Karpas-422 (cell line): Measurements from ENCODE around the gene HDAC1. TPM values are rescaled to one million over a fixed set of nuclear protein-coding genes. Genes with fewer than 3 reads are reported as not detected.
A peak's percentile ranks its signal among the peaks of the same experiment; 100 is the strongest.
"Not testable (repeated sequence)": the region's sequence is repeated elsewhere in the genome, so short reads cannot be mapped to it uniquely, and the experiment has no call there.

Source experiments
- DNase-seq: peaks from one replicate; pipeline ENCODE4 v3.0.0-alpha.2; 2015
- H2AFZ ChIP-seq: fragments of 200-600 bp; sonication (generic); 2 replicates; pipeline ENCODE4 v1.6.1; 2014; ENCODE audit warnings: antibody characterized with exemption, low read length, mixed read lengths
- H3K27ac ChIP-seq: fragments of 200-600 bp; sonication (generic); 2 replicates; pipeline ENCODE4 v1.5.1; 2014; ENCODE audit warnings: mild to moderate bottlenecking, low read length, moderate library complexity
- H3K27me3 ChIP-seq: fragments of 200-600 bp; sonication (generic); 2 replicates; pipeline ENCODE4 v1.6.1; 2014; ENCODE audit warnings: low read length, mixed read lengths
- H3K36me3 ChIP-seq: fragments of 200-600 bp; sonication (generic); 2 replicates; pipeline ENCODE4 v1.6.1; 2014; ENCODE audit warnings: low read length, mixed read lengths; ENCODE audit not compliant: insufficient read depth
- H3K4me1 ChIP-seq: fragments of 200-600 bp; sonication (generic); 2 replicates; pipeline ENCODE4 v1.6.1; 2014; ENCODE audit warnings: mild to moderate bottlenecking, low read length, mixed read lengths
- H3K4me2 ChIP-seq: fragments of 200-600 bp; sonication (generic); 2 replicates; pipeline ENCODE4 v1.6.1; 2014; ENCODE audit warnings: low read length, low read depth, mild to moderate bottlenecking; ENCODE audit not compliant: poor library complexity, severe bottlenecking
- H3K4me3 ChIP-seq: fragments of 200-600 bp; sonication (generic); 2 replicates; pipeline ENCODE4 v1.5.1; 2014; ENCODE audit warnings: mild to moderate bottlenecking, antibody characterized with exemption, low read length, mixed read lengths
- H3K79me2 ChIP-seq: fragments of 200-600 bp; sonication (generic); 2 replicates; pipeline ENCODE4 v1.6.1; 2014; ENCODE audit warnings: mild to moderate bottlenecking, low read length, mixed read lengths
- H3K9ac ChIP-seq: fragments of 200-600 bp; sonication (generic); 2 replicates; pipeline ENCODE4 v1.6.0; 2014; ENCODE audit warnings: low read length
- H3K9me2 ChIP-seq: fragments of 200-600 bp; sonication (generic), shearing (Covaris generic); replicated peaks from 2 replicates; pipeline ENCODE4 v1.6.0; 2014; ENCODE audit warnings: mild to moderate bottlenecking, low read length, moderate library complexity; ENCODE audit not compliant: insufficient read depth
- H3K9me3 ChIP-seq: fragments of 300-700, 200-600 bp; sonication (generic); 2 replicates; pipeline ENCODE4 v1.6.1; 2014; ENCODE audit warnings: low read length, mixed read lengths
- H4K20me1 ChIP-seq: fragments of 200-600 bp; sonication (generic); 2 replicates; pipeline ENCODE4 v1.6.1; 2014; ENCODE audit warnings: mild to moderate bottlenecking, antibody characterized with exemption, low read length, low read depth; ENCODE audit not compliant: insufficient read depth
- total RNA-seq: library from RNA; depleted of rRNA; stranded (reverse); fragments of >200 nt; shearing (Covaris generic); gene quantifications from 2 replicates; pipeline ENCODE4 v1.2.3, GENCODE V29; 2014; ENCODE audit warnings: low replicate concordance

The HDAC1 gene
- total RNA-seq, 1 experiment from 2014 or later: 201 TPM

DNA sequence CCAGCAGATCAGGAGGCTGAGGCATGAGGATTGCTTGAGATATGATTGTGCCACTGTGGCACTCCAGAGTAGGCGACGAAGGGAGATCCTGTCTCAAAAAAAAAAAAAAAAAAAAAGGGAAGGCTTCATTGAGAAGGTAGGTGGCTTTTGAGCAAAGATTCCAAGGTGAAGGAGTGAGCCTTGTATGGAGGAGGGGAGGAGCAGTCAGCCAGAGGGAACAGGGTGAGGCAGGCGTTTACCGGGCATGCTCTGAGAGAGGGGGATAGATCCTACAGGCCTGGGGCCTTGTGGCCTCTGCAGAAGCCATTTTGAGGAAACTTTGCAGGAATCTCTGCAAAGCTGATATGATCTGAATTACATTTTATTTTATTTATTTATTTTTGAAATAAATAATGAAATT is 5.1 kb upstream of the HDAC1 start:
- no peak for DNase-seq
- Histone ChIP-seq H3K79me2 (no peaks in the 10 kb centered on the region), H3K4me2 (no peak overlapping the region), H3K9me2 (no peaks in the 10 kb centered on the region), H3K9ac (no peak overlapping the region), H3K4me3 (no peak overlapping the region), H3K27me3 (no peaks in the 10 kb centered on the region), H3K4me1 (peaks cover 15% of the 10 kb centered on the region), H3K36me3 (no peaks in the 10 kb centered on the region), H3K27ac (no peak overlapping the region), H4K20me1 (no peaks in the 10 kb centered on the region), H3K9me3 (no peaks in the 10 kb centered on the region), H2AFZ (no peak overlapping the region)

DNA sequence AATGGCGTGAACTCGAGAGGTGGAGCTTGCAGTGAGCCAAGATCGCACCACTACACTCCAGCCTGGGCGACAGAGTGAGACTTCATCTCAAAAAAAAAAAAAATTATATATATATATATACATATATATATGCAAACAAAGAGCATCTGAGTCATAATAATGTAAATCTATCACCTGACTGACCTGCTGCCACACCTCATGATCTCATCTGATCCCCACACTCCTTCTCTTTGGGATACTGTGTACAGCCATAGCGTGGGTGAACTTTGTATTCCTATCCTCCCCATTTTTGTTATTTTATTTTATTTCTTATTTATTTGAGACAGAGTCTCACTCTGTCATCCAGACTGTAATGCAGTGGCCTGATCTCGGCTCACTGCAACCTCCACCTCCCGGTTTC is 2.6 kb upstream of the HDAC1 start:
- H3K4me1 ChIP-seq: peaks cover 26% of the 10 kb centered on the region
- H3K27ac ChIP-seq: no peak overlapping the region
- H3K9me3 ChIP-seq: no peaks in the 10 kb centered on the region
- DNase-seq: no peak
- H3K27me3 ChIP-seq: no peaks in the 10 kb centered on the region
- H3K79me2 ChIP-seq: peaks cover 23% of the 10 kb centered on the region
- no peak overlapping the region for H2AFZ ChIP-seq
- H3K36me3 ChIP-seq: peaks cover 3% of the 10 kb centered on the region; the same call in 1 of the 2 replicates
- no peaks in the 10 kb centered on the region for H4K20me1 ChIP-seq
- no peak overlapping the region for H3K4me3 ChIP-seq
- H3K4me2 ChIP-seq: no peak overlapping the region
- no peaks in the 10 kb centered on the region for H3K9me2 ChIP-seq
- no peak overlapping the region for H3K9ac ChIP-seq

DNA sequence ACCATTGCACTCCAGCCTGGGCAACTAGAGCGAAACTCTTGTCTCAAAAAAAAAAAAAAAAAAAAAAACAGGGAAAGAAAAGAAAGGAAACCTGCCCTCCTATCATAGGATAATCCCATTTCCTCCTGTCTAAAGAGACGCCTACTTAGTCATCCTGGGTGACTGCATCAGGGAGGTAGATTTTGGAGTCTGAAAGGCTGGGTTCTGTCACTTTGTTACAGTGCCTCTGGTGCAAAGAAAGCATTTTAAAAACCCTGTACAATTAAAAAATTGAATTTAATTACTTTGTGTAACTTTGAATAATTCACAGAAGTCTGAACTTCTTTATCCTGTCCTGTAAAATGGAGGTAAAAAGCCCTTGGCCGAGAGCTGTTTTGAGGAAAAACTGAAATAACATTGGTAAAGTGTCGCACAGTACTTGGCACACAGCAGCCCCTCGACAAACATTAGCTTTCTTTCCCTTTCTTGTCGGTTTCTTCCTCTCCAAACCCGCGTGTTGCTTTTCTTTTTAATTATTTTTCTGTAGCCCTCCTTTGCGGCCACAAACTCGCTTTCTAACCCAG is 657 bp upstream of the HDAC1 start:
- Histone ChIP-seq H3K79me2 (peaks cover 43% of the 10 kb centered on the region), H4K20me1 (peaks cover 14% of the 10 kb centered on the region), H3K9me3 (no peaks in the 10 kb centered on the region), H2AFZ (peak overlapping the region; percentile 69; the same call in 1 of the 2 replicates), H3K9ac (peak overlapping the region; percentile 78), H3K36me3 (peaks cover 18% of the 10 kb centered on the region; the same call in 1 of the 2 replicates), H3K4me2 (peak overlapping the region; percentile 97), H3K27me3 (no peaks in the 10 kb centered on the region), H3K4me3 (peak overlapping the region; percentile 74), H3K4me1 (peaks cover 37% of the 10 kb centered on the region), H3K9me2 (no peaks in the 10 kb centered on the region), H3K27ac (peak overlapping the region; percentile 94)
- no peak for DNase-seq

DNA sequence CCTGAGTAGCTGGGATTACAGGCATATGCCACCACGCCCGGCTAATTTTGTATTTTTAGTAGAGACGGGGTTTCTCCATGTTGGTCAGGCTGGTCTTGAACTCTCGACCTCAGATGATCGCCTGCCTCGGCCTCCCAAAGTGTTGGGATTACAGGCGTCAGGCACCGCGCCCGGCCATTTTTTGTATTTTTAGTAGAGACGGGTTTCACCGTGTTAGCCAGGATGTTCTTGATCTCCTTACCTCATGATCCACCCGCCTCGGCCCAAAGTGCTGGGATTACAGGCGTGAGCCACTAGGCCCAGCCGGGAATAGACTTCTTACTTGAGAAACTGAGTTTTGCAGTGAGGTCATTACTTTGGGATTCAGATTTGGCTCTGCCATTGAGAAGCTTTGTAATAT is 6.3 kb downstream of the HDAC1 start:
- not testable (repeated sequence) for H3K4me3 ChIP-seq, H3K9me2 ChIP-seq, H3K27me3 ChIP-seq, H3K4me2 ChIP-seq, H3K27ac ChIP-seq, H2AFZ ChIP-seq, DNase-seq, H3K9ac ChIP-seq, H3K9me3 ChIP-seq
- Histone ChIP-seq H3K79me2 (peaks cover 93% of the 10 kb centered on the region), H3K36me3 (peaks cover 52% of the 10 kb centered on the region), H3K4me1 (peaks cover 22% of the 10 kb centered on the region), H4K20me1 (peaks cover 40% of the 10 kb centered on the region)

DNA sequence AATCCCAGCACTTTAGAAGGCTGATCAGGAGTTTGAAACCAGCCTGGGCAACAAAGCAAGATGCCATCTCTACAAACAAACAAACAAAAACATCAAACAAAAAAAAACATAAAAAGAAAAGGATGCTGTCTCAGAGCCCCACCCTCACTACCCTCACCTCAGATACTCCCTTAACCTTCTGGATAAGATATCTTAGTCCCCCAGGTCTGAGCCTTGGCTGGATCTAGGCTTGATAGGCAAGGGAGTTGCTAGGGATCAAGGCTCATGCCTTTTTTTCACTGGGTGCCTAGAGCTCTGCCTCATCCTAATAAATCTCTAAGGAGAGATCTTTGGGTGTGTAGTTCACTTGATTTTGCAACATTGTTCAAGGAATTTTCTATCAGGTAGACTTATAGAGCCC is 7.4 kb downstream of the HDAC1 start:
- H3K9me3 ChIP-seq: no peaks in the 10 kb centered on the region
- no peak overlapping the region for H2AFZ ChIP-seq
- DNase-seq: no peak
- H3K4me2 ChIP-seq: no peak overlapping the region
- no peaks in the 10 kb centered on the region for H3K27me3 ChIP-seq
- H4K20me1 ChIP-seq: peaks cover 40% of the 10 kb centered on the region
- H3K4me3 ChIP-seq: no peak overlapping the region
- H3K27ac ChIP-seq: no peak overlapping the region
- peaks cover 59% of the 10 kb centered on the region for H3K36me3 ChIP-seq
- H3K79me2 ChIP-seq: peaks cover 93% of the 10 kb centered on the region
- H3K4me1 ChIP-seq: peaks cover 13% of the 10 kb centered on the region
- H3K9ac ChIP-seq: no peak overlapping the region
- H3K9me2 ChIP-seq: no peaks in the 10 kb centered on the region

DNA sequence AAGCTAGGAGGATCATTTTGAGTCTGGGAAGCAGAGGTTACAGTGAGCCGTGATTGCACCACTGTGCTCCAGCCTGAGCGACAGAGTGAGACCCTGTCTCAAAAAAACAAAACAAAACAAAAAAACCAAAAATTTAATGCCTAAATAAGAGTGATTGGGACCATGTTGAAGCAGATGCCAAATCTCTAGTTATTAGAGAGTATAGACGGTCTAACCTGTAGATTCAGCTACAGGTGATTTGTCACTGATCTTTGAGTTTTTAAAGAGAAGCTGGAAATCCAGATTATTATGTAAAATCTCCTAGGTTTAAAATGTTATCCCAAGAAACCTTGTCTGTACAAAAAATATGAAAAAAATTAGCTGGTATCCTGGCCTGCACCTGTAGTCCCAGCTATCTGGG is 11.5 kb downstream of the HDAC1 start:
- no peaks in the 10 kb centered on the region for H3K9me3 ChIP-seq
- H3K27ac ChIP-seq: no peak overlapping the region
- H3K4me3 ChIP-seq: no peak overlapping the region
- no peaks in the 10 kb centered on the region for H3K9me2 ChIP-seq
- H3K36me3 ChIP-seq: peaks cover 61% of the 10 kb centered on the region
- peaks cover 97% of the 10 kb centered on the region for H3K79me2 ChIP-seq
- 0 out of 2 replicates have a peak, but pooled peaks cover 16% of the 10 kb centered on the region for H4K20me1 ChIP-seq
- no peaks in the 10 kb centered on the region for H3K27me3 ChIP-seq
- peaks cover 13% of the 10 kb centered on the region for H3K4me1 ChIP-seq
- H3K9ac ChIP-seq: no peak overlapping the region
- no peak overlapping the region for H3K4me2 ChIP-seq
- H2AFZ ChIP-seq: no peak overlapping the region
- no peak for DNase-seq

DNA sequence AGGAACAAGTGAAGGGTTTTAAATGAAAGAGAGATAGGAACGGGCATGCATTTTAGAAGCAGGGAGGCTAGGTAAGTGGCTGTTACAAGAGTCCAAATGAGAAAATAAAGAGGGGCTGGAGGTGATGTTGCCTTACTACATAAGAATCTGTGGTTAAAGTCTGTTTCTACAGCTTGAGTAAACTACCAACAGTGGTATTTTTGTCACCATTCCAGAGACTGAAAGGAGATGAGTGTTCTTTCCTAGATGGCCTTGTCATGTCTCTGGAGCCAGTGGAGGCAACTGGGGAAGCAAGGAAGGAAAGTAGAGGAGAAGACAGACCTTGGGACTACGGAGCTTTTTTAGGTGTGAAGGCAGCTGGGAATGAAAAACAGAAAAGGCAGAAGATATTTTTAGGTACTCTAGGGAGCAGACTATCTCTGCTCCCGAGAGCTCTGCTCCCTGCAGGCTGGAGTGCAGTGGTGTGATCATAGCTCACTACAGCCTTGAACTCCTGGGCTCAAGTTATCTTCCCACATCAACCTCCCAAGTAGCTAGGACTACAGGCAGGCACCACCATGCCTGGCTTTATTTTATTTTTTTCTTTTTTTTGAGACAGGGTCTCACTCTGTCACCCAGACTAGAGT is 12.2 kb downstream of the HDAC1 start:
- Histone ChIP-seq H3K4me1 (peaks cover 13% of the 10 kb centered on the region), H2AFZ (no peak overlapping the region), H4K20me1 (0 out of 2 replicates have a peak, but pooled peaks cover 16% of the 10 kb centered on the region), H3K4me2 (no peak overlapping the region), H3K27ac (no peak overlapping the region), H3K9me3 (no peaks in the 10 kb centered on the region), H3K36me3 (peaks cover 58% of the 10 kb centered on the region), H3K79me2 (peaks cover 97% of the 10 kb centered on the region), H3K27me3 (no peaks in the 10 kb centered on the region), H3K9me2 (no peaks in the 10 kb centered on the region), H3K4me3 (no peak overlapping the region), H3K9ac (no peak overlapping the region)
- no peak for DNase-seq

DNA sequence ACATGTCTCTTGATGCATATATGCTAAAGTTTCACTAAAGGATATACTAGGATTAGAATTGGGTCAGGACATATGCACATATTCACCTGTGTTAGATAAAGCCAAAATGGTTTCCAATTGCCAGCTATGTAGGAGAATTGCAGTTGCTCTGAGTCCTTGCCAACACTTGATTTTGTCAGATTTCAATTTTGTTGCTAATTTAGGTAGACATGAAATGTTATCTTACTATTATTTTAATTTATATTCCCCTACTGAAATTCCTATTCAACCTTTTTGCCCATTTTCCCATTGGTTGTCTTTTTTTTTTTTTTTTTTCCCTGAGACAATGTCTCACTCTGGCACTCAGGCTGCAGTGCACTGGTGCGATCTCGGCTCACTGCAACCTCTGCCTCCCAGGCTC is 13.4 kb downstream of the HDAC1 start:
- Histone ChIP-seq H3K4me1 (peaks cover 23% of the 10 kb centered on the region), H4K20me1 (0 out of 2 replicates have a peak, but pooled peaks cover 6% of the 10 kb centered on the region), H3K36me3 (peaks cover 53% of the 10 kb centered on the region), H3K27ac (no peak overlapping the region), H3K79me2 (peaks cover 97% of the 10 kb centered on the region), H3K9me3 (no peaks in the 10 kb centered on the region), H3K27me3 (no peaks in the 10 kb centered on the region), H3K4me3 (no peak overlapping the region), H2AFZ (no peak overlapping the region), H3K9me2 (no peaks in the 10 kb centered on the region), H3K9ac (no peak overlapping the region), H3K4me2 (no peak overlapping the region)
- no peak for DNase-seq
